ENCODE measurements around the gene PATJ. TPM values are rescaled to one million over a fixed set of nuclear protein-coding genes. Genes with fewer than 3 reads are reported as not detected.

The PATJ gene
- polyA plus RNA-seq, 1 donor (not counting 4 experiments of a cell fraction or from before 2014, with no cell fraction given): 28.1 TPM

DNA sequence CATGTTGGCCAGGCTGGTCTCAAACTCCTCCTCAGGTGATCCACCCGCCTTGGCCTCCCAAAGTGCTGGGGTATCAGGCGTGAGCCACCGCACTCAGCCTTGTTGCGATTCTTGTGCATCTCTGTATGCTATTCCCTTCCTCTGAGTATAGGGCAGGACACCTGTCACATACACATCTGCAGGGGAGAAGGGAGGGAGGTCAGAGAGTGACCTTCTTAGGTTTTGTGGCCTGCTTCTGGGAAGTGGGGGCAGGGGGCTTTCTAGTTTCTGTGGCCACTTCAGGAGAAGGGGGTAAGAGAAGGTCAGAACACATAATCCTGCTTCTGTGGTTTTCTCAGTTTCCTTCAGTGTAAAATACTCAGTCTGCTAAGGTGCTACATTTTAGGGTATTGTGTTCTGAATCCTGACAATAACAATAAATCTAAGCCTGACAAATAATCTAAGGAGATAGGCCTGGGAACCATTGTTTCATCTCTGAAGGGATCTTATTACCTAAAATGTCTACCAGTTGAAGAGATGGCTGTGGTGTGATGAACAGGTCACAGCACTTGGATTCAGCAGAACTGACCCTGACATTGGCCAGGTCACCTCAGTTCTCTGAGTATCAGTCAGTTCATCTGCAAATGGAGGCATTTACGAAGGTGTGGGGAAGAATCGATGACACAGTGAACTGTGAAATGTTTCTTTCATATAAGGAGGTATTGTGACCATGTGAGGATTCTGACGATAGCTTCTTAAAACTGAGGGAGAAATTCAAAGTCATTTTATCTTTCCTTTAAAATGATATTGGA, 239.8 kb downstream of the PATJ start:
- no peaks in the 10 kb centered on the region for H3K4me1 ChIP-seq (ENCODE audit: control insufficient read depth, extremely low read depth, insufficient read depth, low read length)
- no peak overlapping the region for H3K4me2 ChIP-seq (ENCODE audit: control insufficient read depth, extremely low read depth, insufficient read depth, low read depth, low read length)
- dilution Hi-C loops (cut with MboI; ENCODE audit: extremely low pct_ligation_motif_present, low sequenced_read_pairs): no loop called here
- no peaks in the 10 kb centered on the region for H3K9me3 ChIP-seq (ENCODE audit: control insufficient read depth, low read depth, low read length)
- peaks cover 0 to 3% of the 10 kb centered on the region in 2 experiments for H3K36me3 ChIP-seq (ENCODE audit: control insufficient read depth in 2 of 2, extremely low read depth in 1 of 2, insufficient read depth in 2 of 2, low read length in 2 of 2)
- H3K79me2 ChIP-seq (ENCODE audit: control insufficient read depth, insufficient read depth, low read length): no peaks in the 10 kb centered on the region
- FAIRE-seq: peak; percentile 23
- no peaks in the 10 kb centered on the region for H4K20me1 ChIP-seq (ENCODE audit: control insufficient read depth, extremely low read depth, insufficient read depth, low read length)
- no peak overlapping the region for H3K4me3 ChIP-seq (ENCODE audit: control insufficient read depth in 2 of 3, extremely low read depth in 1 of 3, insufficient read depth in 2 of 3, low read depth in 1 of 3, low read length in 3 of 3)
- no peak for DNase-seq (ENCODE audit: low read depth, low spot score)
- no peaks in the 10 kb centered on the region for H3K9me1 ChIP-seq (ENCODE audit: control insufficient read depth, extremely low read depth, insufficient read depth, low read length)
- TF ChIP-seq, protein P1, sequence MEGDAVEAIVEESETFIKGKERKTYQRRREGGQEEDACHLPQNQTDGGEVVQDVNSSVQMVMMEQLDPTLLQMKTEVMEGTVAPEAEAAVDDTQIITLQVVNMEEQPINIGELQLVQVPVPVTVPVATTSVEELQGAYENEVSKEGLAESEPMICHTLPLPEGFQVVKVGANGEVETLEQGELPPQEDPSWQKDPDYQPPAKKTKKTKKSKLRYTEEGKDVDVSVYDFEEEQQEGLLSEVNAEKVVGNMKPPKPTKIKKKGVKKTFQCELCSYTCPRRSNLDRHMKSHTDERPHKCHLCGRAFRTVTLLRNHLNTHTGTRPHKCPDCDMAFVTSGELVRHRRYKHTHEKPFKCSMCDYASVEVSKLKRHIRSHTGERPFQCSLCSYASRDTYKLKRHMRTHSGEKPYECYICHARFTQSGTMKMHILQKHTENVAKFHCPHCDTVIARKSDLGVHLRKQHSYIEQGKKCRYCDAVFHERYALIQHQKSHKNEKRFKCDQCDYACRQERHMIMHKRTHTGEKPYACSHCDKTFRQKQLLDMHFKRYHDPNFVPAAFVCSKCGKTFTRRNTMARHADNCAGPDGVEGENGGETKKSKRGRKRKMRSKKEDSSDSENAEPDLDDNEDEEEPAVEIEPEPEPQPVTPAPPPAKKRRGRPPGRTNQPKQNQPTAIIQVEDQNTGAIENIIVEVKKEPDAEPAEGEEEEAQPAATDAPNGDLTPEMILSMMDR (optimal IDR thresholded peaks at IDR 0.05 in 1 of 3, IDR thresholded peaks at IDR 0.05 in 1 of 3, conservative IDR thresholded peaks at IDR 0.05 in 1 of 3; ENCODE audit: extremely low read depth in 1 of 3, insufficient read depth in 2 of 3, low read length in 3 of 3): no peak
- TF ChIP-seq EZH2 (IDR thresholded peaks at IDR 0.05; ENCODE audit: low read length): no peak
- H3K27ac ChIP-seq (ENCODE audit: control insufficient read depth, insufficient read depth, low read length): no peak overlapping the region
- H3K9ac ChIP-seq (ENCODE audit: control insufficient read depth, extremely low read depth, insufficient read depth, low read length): no peak overlapping the region
- no peaks in the 10 kb centered on the region for H3K27me3 ChIP-seq (ENCODE audit: control insufficient read depth, extremely low read depth, insufficient read depth, low read length)
- no peak overlapping the region for H2AFZ ChIP-seq (ENCODE audit: control insufficient read depth, low read length)

DNA sequence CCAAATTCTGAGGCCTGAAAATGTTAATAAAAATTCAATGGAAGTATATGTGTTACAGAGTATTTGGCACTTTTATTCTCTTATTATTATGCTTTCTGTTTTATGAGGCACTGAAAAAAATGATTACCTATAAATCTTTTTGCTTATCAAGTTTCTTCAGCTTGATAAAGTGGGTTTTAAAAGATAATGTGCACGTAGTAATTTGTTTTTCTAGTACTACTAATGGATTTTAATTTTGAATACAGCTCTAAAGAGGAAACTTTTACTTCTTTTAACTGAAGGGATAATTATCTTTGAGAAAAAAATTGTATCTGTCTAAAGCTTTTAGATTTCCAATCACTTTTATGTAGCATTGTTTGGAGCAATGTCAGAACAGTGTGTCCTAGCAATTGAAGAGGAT, 241.0 kb downstream of the PATJ start:
- Histone ChIP-seq H3K9me3 (ENCODE audit: control insufficient read depth, low read depth, low read length) (no peaks in the 10 kb centered on the region), H3K4me2 (ENCODE audit: control insufficient read depth, extremely low read depth, insufficient read depth, low read depth, low read length) (no peak overlapping the region), H3K4me3 (ENCODE audit: control insufficient read depth in 2 of 3, extremely low read depth in 1 of 3, insufficient read depth in 2 of 3, low read depth in 1 of 3, low read length in 3 of 3) (no peak overlapping the region), H3K27me3 (ENCODE audit: control insufficient read depth, extremely low read depth, insufficient read depth, low read length) (no peaks in the 10 kb centered on the region), H2AFZ (ENCODE audit: control insufficient read depth, low read length) (no peak overlapping the region), H3K4me1 (ENCODE audit: control insufficient read depth, extremely low read depth, insufficient read depth, low read length) (no peaks in the 10 kb centered on the region), H3K36me3 (ENCODE audit: control insufficient read depth in 2 of 2, extremely low read depth in 1 of 2, insufficient read depth in 2 of 2, low read length in 2 of 2) (peaks cover 0 to 3% of the 10 kb centered on the region in 2 experiments), H4K20me1 (ENCODE audit: control insufficient read depth, extremely low read depth, insufficient read depth, low read length) (no peaks in the 10 kb centered on the region), H3K9me1 (ENCODE audit: control insufficient read depth, extremely low read depth, insufficient read depth, low read length) (no peaks in the 10 kb centered on the region), H3K79me2 (ENCODE audit: control insufficient read depth, insufficient read depth, low read length) (no peaks in the 10 kb centered on the region), H3K27ac (ENCODE audit: control insufficient read depth, insufficient read depth, low read length) (no peak overlapping the region), H3K9ac (ENCODE audit: control insufficient read depth, extremely low read depth, insufficient read depth, low read length) (no peak overlapping the region)
- dilution Hi-C loops (cut with MboI; ENCODE audit: extremely low pct_ligation_motif_present, low sequenced_read_pairs): no loop called here
- no peak for DNase-seq (ENCODE audit: low read depth, low spot score)
- TF ChIP-seq EZH2 (IDR thresholded peaks at IDR 0.05; ENCODE audit: low read length): no peak
- TF ChIP-seq, protein P1 (optimal IDR thresholded peaks at IDR 0.05 in 1 of 3, IDR thresholded peaks at IDR 0.05 in 1 of 3, conservative IDR thresholded peaks at IDR 0.05 in 1 of 3; ENCODE audit: extremely low read depth in 1 of 3, insufficient read depth in 2 of 3, low read length in 3 of 3): no peak
- FAIRE-seq: no peak

Data from keratinocyte (primary cell).